Erythroblast (primary cell): ENCODE measurements around the gene LRRK2.

Experiments used
- DNase-seq, 2 experiments: peaks; one replicate each; lab custom pipeline; 2025; lab: John Stamatoyannopoulos, UW
- GATA1 ChIP-seq: IDR thresholded peaks from 2 replicates; pipeline ENCODE4 v1.6.1; 2011; ENCODE audit warnings: low read depth, mild to moderate bottlenecking, control low read depth, low read length, moderate library complexity
- POLR2A ChIP-seq: IDR thresholded peaks from 2 replicates; pipeline ENCODE4 v1.6.1; 2011; ENCODE audit warnings: mild to moderate bottlenecking, low read length

Gene LRRK2

DNA sequence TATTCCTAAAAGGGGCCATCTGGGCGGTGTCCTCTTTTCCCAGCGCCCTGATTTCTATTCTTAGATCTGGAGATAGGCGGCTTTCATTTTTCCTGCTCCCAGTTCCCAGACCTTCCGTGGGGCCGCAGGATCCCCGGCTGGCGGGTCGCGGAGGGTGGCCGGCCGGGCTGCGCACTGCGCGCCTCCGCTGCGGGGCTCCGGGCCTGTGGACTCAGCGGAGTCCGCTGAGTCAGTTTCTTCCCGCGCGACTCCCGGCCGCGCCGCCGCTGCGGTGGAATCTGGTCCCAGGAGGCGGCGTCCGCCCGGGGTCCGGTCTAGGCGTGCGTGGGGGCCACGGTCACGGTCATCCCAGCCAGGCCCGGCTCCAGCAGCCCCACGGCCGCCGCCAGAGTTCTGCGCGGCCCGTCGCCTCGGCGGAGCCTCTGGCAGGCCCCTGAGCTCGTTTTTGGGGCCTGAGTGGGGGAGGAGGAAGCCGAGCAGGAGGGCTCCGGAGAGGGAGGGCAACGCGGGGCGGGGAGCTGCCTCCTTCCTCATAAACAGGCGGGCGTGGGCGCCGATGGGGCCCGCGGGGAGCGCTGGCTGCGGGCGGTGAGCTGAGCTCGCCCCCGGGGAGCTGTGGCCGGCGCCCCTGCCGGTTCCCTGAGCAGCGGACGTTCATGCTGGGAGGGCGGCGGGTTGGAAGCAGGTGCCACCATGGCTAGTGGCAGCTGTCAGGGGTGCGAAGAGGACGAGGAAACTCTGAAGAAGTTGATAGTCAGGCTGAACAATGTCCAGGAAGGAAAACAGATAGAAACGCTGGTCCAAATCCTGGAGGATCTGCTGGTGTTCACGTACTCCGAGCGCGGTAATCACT, at the start of gene LRRK2:
TSS of gene LRRK2 (plus strand) at position 559 of the 853 bp plus-strand sequence. CDS start at position 694, 135 bp downstream.
- DNase-seq: peak; percentile 25 to 31
- TF ChIP-seq POLR2A (no peak), GATA1 (no peak)

DNA sequence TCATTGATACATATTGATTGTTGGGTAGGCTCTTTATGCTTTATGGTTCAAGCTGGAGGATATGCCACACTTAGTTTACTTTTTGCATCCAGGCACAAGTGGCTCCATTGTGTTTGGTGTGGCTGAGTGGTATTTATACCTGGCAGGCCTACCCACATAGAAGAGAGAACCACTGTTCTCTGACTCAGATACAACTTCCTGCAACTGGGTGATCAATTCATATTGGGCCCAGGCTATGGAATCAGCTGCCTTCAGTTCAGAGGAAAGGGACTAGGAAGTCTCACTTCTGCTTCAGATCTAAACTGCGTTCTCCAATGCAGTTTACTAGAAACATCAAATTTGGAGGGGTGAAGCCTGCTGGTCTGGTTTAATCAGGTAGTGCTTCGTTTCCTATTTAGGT, 49.8 kb upstream of the LRRK2 start:
- no peak for DNase-seq
- TF ChIP-seq GATA1 (no peak), POLR2A (no peak)

DNA sequence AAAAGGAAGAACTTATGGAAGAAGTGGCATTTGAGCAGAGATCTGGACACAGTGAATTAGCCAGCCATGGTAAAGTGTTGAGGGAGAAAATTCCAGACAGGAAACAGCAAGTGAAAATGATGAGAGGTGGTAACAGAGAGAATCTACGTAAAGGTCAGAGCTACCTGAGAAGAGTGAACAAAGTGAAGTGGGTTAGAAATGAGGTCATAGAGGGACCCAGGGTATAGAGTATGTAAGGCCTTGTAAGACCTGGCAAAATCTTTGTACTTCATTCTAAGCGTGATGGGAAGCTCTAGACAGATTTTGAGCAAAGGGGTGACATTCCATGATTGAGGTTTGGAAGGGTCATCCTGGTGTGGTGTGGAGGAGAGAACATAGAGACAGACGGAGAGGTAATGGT, 49.3 kb upstream of the LRRK2 start:
- TF ChIP-seq GATA1 (no peak), POLR2A (no peak)
- no peak for DNase-seq

DNA sequence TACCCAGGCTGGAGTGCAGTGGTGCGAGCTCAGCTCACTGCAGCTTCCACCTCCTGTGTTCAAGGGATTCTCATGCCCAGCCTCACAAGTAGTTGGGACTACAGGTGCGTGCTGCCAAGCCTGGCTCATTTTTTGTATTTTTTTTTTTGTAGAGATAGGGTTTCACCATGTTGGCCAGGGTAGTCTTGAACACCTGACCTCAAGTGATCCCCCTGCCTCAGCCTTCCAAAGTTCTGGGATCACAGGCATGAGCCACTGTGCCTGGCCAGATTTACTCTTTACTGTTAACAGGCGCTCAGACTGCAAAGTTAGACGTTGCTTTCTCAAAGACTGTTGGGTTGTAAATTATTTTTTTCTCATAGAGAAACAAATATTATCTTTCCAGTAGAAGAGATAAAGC, 46.1 kb upstream of the LRRK2 start:
- no peak for DNase-seq
- TF ChIP-seq POLR2A: no peak
- TF ChIP-seq GATA1: no peak

DNA sequence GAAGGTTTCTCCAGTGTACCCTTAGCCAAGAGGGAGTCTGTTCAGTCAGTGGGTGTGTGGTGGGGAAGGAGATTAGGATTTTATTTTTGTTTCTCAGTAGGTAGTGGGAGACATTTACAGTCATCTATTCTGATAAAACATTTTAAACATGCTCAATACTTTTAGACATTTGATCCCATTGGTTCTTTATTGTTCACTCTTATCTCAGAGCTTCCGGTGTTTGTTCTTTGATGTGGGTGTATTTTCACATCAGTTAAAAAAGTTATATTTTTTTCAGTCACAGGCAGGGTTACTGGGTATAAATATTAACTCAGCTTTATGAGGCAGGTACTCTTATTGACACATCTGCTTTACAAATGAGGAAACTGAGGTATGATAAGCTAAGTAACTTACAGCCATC, 43.3 kb upstream of the LRRK2 start:
- TF ChIP-seq GATA1: no peak
- TF ChIP-seq POLR2A: no peak
- no peak for DNase-seq

DNA sequence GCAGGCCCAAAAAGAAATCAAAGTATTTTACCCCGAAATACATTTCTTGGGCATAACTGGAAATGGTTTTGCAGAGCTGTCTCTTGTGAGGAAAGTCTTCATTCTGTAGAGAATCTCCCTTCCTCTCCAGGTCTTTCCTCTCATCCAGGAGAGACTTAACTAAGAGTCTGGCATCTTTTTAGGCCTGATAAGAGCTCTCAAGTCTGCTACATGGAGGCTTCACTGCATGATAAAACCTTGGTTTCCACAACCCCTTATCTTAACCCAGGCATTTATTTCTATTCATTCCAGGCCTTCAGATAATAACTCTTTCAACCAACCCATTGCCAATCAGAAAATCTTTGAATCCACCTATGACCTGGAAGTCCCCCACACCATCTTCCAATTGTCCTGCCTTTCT, 41.1 kb upstream of the LRRK2 start:
- DNase-seq: peak in 1 of 2 experiments; percentile 2
- TF ChIP-seq POLR2A: no peak
- no peak for TF ChIP-seq GATA1

DNA sequence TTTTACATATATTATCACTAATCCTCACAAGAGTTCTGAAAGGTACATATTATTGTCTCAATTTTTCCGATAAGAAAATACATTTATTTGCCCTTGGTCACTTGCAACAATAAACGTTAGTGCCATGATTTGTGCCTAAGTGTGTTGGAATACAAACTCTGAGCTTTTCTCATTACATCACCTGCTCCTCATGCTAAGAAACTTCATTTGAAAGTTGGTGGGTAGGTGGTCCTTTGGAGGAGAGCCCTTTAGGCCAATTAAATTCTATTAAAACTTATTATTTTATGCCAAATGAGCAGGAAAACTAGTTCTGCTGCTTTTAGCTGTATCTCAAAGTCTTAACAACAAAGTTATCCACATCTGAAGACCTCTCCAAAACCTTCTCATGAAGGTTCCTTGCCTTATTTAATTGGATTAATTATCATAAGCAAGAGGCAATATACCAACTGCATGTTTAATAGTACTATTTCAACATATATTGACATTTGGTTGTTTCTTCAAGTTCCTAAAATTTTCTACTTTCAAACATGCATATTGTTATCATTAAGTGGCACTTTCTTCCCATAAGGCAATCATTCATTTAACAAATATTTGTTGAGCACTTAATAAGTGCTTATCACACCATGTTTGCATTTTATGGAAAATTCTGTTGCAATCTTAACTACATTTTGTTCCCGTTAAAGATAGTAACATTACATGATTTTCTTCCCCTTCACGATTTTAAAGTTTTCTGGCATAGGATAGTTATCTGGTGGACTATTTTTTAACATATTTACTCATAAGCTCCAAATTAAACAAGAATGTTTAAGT, 40.1 kb upstream of the LRRK2 start:
- no peak for DNase-seq
- TF ChIP-seq POLR2A (no peak), GATA1 (no peak)

DNA sequence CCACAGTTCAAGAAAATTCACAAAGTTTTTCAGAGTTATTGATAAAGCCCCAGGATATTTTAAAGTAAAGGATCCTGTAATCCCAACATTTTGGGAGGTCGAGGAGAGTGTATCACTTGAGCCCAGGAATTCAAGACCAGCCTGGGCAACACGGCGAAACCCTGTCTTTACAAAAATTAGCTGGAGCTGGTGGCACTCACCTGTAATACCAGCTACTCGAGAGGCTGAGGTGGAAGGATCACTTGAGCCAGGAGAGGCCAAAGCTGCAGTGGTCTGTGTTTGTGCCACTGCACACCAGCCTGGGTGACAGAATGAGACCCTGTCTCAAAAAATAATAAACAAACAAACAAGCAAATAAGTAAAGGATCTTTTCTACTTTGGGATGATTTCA, 39.5 kb upstream of the LRRK2 start:
- no peak for TF ChIP-seq POLR2A
- no peak for TF ChIP-seq GATA1

DNA sequence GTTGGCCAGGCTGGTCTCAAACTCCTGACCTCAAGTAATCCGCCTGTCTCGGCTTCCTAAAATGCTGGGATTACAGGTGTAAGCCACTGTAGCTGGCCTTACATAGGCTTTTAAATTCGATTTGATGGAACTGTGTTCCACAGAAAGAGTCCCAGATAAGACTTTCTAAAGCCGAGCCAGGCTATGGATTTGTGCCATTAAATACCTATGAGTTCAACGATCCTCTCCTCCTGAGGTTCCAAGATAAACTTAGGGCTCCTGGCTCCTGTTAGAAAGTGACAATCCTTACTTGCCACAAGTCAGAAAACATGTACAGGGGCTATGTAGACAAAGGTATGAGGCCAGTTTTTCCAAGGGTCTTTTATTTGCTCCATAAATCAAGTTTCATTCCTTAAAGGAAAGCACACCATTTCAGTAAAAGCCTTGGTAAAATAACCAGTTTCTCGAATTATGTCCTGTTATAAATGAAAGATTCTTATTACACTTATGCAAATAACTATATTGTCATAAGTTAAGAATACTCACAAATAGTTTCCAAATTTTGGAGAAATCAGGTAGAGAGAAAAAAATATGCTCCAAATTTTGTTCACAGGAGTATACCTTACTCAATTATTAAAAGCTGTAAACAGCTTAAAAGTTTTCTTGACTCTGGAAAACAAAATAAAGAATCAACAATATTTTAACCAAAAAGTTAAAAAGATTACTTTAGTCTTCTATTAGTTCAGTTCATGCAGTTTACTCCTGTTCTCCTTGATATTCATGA, 36.1 kb upstream of the LRRK2 start:
- DNase-seq: no peak
- TF ChIP-seq POLR2A (no peak), GATA1 (no peak)

More for the DNA sequence above, 39.5 kb upstream of the LRRK2 start:
- no peak for DNase-seq

DNA sequence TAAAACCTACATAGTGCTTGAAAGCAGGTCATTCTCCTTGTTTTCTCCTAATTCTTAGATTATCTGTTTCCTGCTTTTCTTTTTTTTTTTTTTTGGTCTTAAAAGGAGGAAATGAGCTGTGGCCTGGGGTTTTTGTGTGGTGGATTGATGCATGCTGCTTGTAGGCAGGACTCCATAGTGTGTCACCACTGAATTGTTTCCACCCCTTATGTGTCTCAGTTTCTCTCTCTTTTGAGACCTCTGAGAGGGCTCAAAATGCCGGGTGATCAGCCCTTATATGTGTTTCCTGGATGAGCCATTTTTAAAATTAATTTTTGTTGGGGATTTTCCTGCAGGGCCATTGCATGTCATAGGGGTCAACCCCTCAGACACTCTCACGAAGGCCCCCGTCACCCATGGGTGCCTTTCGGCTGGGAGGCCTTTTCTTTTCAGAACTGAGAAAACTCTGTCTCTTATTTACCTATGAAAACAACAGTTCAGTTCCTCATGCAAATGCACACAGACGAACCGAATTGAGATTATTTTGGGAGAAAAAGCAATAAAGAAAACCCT, 32.0 kb upstream of the LRRK2 start:
- no peak for TF ChIP-seq POLR2A
- no peak for TF ChIP-seq GATA1
- DNase-seq: no peak

DNA sequence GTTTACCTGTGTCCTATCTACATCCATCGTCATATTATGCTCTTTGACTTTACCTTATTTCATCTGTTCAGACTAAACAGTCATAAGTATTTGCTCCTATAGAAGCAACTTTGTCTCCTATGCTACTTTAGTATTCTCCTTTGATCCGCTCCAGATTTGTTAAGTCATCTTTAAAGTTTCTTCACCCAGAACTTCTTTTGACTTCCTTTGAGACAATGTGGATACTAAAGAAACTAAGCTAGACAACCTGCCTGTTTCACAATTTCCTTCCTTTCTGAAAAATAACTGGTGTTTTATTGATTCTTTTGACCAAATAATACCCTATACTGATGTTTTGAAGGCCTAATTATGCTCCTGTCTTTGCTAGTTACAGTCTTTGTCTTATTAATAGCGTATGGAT, 30.0 kb upstream of the LRRK2 start:
- no peak for TF ChIP-seq GATA1
- no peak for TF ChIP-seq POLR2A

DNA sequence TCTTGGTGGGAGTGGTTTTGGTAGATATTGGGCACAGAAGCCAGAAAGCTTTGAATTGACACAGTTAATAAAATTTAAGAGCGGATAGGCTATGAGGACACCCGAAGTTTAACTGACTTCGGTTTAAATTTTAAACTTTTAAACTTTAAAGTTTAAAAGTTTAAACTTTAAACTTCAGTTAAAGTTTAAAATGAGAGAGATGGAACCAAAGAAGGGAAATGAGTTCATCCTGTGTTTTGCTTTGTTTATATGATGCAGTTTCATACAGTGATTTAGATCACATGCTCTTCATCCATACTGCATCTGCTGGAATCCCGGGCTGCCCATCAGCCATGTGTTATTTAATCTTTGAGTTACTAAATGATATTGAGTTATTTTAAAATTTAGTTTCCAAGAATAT, 27.2 kb upstream of the LRRK2 start:
- no peak for DNase-seq
- TF ChIP-seq POLR2A: no peak
- no peak for TF ChIP-seq GATA1

More for the DNA sequence above, 30.0 kb upstream of the LRRK2 start:
- DNase-seq: no peak

DNA sequence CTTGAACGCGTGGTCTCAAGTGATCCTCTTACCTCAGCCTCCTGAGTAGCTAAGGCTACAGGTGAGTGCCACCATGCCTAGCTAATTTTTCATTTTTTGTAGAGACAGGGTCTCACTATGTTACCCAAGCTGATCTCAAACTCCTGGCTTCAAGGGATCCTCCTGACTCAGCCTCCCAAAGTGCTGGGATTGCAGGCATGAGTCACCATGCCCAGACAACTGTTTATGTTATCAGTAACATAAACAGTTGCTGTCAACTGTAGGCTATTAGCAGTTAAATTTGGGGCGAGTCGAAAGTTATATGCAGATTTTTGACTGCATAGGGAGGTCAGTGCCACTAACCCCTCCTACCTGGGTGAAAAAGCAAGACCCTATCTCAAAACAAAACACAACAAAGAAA, 26.2 kb upstream of the LRRK2 start:
- TF ChIP-seq POLR2A: no peak
- no peak for TF ChIP-seq GATA1
- no peak for DNase-seq
